GM12873 (cell line): ENCODE measurements around the gene PTPRU.

ENCODE experiments used
- TF ChIP-seq, protein P1 (sequence below): IDR thresholded peaks from 2 replicates; pipeline ENCODE4 v1.5.1; 2012; ENCODE audit warnings: low read depth, mild to moderate bottlenecking, moderate library complexity, low read length, control low read depth; ENCODE audit not compliant: insufficient read depth; ENCODE audit errors: missing control alignments

Gene PTPRU

GRCh38 chr1:29290414-29290985 lies 54.2 kb downstream of the PTPRU start:
- TF ChIP-seq, protein P1, sequence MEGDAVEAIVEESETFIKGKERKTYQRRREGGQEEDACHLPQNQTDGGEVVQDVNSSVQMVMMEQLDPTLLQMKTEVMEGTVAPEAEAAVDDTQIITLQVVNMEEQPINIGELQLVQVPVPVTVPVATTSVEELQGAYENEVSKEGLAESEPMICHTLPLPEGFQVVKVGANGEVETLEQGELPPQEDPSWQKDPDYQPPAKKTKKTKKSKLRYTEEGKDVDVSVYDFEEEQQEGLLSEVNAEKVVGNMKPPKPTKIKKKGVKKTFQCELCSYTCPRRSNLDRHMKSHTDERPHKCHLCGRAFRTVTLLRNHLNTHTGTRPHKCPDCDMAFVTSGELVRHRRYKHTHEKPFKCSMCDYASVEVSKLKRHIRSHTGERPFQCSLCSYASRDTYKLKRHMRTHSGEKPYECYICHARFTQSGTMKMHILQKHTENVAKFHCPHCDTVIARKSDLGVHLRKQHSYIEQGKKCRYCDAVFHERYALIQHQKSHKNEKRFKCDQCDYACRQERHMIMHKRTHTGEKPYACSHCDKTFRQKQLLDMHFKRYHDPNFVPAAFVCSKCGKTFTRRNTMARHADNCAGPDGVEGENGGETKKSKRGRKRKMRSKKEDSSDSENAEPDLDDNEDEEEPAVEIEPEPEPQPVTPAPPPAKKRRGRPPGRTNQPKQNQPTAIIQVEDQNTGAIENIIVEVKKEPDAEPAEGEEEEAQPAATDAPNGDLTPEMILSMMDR, result no peak

- TF ChIP-seq, protein P1, result no peak
These were observed 55.4 kb downstream of the PTPRU start for GRCh38 chr1:29291756-29292155.

DNA sequence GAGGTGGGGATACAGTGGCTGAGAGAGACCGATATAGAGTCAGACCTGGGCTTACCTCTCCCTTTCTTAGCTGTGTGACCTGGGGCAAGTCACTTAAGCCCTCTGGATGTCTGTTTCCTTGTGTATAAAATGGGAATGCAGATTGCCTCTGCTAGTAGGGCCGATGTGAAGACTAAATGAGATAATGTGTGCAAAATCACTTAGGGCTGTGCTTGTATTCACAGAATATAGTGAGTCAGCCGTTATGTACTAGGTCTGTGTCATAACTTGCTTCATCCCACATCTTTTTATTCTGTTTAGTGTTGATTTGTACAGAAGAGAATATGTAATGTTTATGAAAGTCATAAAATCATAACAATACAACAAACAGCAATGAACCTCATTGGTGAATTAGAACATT lies 56.0 kb downstream of the PTPRU start:
- TF ChIP-seq, protein P1, result no peak

- TF ChIP-seq, protein P1, result no peak
These were observed 61.1 kb downstream of the PTPRU start for GRCh38 chr1:29297450-29297849.

DNA sequence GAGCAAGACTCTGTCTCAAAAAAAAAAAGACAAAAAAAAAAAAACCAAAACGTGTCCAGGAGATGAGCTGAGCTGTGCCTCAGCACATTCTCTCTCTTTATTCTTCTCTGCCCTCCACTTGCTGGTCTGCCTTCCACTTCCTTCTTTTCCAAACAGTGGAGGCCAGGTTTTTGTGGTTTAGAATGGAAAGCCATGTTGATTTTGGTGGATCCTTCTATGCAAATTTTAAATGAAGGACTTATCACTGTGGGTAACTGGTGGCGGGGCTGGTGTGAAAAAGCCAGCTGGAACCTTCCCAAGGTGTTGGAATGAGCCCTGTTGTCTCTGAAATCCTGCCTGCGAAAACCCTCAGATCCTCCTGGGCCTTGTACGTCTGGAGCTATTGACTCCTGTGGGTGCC lies 61.9 kb downstream of the PTPRU start:
- TF ChIP-seq, protein P1, result no peak

- TF ChIP-seq, protein P1, result no peak
These were observed 63.1 kb downstream of the PTPRU start for GRCh38 chr1:29299446-29299845.

DNA sequence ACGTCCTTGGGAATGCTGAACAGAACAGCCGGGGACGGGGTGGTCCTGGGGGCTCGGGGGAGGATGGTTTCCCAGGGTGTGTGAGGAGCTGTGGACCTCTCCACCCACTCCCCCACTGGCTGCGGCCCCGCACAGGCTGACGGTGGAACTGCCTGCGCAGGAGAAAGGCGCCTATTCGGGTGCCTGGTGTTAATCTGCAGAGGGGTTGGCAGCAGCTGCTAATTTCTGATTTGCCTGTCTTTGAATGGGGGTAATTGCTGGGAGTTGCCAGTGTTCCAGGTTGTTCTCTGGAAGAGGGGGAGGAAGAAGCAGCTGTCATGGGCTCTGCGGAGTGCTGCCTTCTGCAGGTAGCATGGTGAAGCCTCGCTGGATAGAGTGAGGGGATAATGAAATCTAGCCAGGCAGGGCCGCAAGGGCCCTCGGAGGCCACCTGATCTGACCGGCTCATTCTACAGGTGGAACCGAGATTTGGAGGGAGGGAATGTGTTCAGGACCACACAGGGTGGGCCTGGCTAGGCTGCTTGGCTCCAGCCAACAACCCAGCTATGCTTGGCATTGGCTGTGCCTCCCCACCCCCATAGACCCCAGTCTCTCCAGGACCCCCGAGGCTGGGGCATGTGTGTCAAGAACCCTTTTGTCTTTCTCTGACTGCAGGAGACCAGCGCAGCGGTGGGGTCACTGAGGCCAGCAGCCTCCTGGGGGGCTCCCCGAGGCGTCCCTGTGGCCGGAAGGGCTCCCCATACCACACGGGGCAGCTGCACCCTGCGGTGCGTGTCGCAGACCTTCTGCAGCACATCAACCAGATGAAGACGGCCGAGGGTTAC lies 67.1 kb downstream of the PTPRU start:
- TF ChIP-seq, protein P1, result no peak
